GM21515 (cell line): ENCODE data around the gene GADL1.

Experiments used
- ATAC-seq: cut with Tn5 transposase; IDR thresholded peaks from one replicate; pipeline ENCODE4 v1.9.1; 2021; ENCODE audit not compliant: unreplicated experiment

GADL1 gene

DNA sequence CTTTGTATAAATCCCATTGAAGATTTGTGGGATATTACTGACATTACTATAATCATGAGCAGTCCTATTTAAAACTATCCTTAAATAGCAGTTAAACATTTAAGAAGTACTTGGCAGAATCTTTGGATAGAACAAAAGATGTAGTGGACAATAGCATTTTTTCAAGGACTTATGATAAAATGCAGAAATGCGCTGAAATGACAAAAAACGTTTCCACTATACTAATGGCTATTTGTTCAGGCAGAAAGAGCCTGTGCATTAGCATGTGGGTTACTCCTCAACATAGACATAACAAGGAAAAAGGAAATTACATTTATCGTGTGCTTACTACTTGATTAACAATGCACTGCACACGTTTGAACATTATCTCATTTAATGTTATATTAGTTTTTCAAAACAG, 80.7 kb downstream of the GADL1 start:
- ATAC-seq, result no peak

GRCh38 chr3:30811151-30811795, 83.2 kb downstream of the GADL1 start:
- no peak for ATAC-seq

DNA sequence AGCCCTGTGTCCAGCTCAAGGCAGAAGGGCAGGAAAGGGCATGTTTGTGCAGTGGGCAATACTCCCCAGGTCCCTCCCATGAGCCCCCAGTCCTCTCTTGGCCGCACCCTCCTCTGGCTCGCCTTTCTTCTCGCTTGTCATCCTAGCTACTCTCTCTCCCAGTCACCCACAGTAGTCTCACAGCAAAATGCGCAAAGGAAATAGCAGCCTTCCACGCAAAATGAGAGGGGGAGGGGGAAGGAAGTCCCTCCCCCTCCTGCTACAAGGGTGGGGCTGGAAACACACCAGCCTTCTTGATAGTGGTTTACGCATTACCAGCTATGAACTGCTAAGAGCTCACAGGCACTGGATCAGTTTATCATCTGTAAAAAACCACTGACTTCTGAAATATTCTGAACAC, 83.8 kb downstream of the GADL1 start:
- ATAC-seq, result no peak

GRCh38 chr3:30805695-30806094, 88.8 kb downstream of the GADL1 start:
- ATAC-seq, result no peak

DNA sequence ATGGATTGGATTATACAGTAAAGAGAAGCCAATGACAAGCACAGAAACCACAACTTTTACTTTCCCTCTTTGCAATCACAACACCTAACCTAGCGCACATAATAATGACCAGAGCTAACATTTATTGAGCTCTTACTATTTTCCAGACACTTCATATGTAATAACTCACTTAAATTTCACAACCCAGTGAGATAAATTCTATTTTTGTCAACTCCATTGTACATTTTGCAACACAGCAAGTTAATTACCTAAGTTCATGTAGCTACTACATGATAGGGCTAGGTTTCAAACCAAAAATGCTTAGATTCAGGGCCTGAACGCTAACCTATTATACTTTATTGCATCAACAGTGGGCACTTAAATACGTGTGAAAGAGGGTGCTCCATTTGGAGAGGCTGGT, 89.5 kb downstream of the GADL1 start:
- no peak for ATAC-seq

DNA sequence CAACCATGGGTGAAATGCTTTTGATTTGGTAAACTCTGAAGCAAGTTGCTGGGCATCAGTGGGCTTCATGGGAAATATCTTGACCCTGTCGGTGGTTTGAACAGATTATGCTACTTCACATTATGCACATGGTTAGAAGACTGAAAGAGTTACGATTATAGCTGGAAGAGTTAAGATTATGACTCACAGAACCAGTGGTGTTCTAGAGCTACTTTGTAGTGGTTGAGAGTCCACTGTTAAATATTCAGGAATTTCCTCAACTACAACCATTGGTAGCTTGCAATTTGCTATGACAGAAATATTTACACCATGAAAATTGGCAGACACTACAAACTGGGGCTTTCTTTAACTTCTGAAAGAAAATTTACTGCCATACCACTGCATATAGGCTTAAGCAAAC, 99.3 kb downstream of the GADL1 start:
- no peak for ATAC-seq

DNA sequence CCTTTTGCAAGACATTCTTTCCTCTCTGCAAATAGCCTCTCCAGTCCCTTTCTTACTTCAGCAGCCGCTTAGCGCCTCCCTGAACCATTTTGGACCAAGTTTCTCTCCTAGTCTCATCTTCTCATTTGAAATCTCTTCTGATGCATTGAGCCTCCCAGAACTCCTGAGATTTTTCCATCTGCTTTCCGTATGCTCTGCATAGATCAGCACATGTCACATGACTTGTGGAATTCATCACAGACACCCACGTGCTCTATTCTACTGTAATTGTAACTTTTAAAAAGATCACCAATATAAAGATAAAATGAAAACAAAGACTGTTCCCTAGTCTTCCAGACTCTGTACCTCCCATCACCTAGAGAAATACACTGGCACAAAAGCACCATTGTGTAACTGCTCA, 100.7 kb downstream of the GADL1 start:
- ATAC-seq, result no peak

DNA sequence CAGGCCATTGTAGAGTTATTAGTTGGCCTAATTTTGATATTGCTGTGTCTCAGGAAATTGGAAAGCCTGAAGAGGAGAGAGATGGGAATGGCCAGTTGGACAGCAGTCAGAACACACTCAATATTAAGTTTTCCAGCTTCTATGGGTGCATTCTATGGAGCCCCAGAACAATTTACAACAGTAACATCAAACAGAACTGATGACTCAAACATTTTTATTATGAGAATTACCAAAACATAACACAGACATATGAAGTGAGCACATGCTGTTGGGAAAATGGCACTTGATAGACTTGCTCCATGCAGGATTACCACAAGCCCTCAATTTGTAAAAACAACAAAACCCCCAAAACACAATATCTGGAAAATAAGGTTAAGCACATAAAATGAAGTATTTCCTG, 104.3 kb downstream of the GADL1 start:
- ATAC-seq, result no peak

- ATAC-seq, result no peak
Observed at GRCh38 chr3:30786365-30786764, 108.1 kb downstream of the GADL1 start.

GRCh38 chr3:30779686-30780287, 114.7 kb downstream of the GADL1 start:
- no peak for ATAC-seq

DNA sequence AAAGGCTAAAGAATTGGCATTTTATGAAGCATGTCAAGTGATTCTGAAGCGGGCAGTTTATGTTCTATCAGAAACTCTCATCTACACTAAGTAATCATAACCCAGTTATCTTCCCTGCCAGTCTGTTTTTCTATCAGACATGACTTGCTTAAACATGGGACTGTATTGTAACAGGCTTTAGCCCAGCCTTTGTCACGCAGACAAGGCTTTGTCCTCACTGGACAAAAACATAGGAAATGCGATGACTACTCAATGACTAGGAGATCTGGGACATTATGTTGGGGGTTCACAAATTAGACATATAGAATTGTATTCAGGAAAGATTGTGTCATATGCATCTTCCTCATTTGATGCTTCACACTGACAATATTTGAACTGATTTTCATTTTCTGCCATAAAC, 115.5 kb downstream of the GADL1 start:
- ATAC-seq, result no peak

- no peak for ATAC-seq
Observed at GRCh38 chr3:30777426-30778113, 116.9 kb downstream of the GADL1 start.

DNA sequence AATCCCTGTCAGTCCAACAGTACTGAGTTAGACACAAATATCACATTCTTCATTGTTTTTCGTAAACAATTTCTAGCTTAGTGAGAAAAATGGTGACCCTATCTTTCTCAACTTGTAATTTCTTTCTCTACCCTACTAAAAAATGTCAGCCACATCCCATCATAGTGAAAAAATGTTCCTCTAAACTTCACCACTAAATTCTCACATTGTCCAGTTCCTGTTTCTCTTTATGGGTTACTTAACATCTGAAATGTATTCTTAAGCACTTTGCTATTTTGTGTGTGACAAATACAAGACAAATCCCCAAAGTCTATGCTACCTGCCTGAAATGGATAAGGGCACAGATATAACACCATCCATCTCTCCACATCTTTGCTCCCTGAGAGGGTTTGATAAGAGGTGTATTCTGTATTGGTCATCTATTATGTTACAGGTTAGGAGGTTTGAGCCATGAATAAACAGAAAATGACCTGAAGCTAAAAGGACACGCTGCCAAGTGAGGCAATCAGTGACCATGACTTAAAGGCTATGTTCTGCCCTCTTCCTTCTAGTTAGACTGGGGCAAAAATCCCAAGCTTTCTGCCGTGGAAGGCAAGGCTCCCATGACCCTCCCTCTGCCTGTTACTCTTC, 118.2 kb downstream of the GADL1 start:
- no peak for ATAC-seq

DNA sequence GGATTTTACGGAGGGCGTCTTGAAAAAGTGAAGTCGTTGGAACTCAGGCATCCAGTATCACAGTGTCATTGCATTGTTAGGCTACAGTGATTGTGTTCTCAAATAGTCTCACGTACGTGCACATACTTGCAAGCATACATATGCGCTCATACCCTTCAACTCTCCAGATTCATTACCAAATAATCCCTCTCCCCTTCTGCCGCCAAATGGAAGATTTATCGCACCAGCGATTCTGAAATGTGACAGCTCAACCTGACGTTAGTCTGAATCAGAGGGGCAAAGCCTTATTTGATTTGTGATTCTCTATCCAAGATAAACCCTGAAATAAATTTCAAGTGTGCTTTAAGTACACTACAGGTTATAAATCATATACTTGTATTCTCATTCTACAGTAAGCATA, 119.4 kb downstream of the GADL1 start:
- no peak for ATAC-seq

DNA sequence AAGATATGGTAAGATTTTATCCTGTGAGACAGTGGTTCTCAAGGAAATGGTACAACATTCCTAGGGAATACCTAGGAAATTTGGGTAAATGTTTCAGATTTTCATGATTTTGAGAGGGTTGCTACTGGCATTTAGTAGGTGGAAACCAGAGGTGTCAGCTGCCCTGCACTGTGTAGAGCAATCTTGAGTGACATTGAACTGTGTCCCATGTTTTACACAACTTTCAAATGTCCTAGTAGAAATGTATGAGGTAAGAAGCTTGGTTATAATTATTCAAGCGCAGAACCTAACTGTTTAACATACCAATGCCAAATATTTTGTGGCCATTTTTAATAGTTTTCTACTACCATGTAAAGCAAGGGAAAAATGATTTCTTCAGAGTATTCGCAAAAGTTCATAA, 120.4 kb downstream of the GADL1 start:
- no peak for ATAC-seq

- ATAC-seq, result no peak
Observed at GRCh38 chr3:30770387-30770786, 124.1 kb downstream of the GADL1 start.

GRCh38 chr3:30768703-30769550, 125.5 kb downstream of the GADL1 start:
- peak; percentile 58 for ATAC-seq

DNA sequence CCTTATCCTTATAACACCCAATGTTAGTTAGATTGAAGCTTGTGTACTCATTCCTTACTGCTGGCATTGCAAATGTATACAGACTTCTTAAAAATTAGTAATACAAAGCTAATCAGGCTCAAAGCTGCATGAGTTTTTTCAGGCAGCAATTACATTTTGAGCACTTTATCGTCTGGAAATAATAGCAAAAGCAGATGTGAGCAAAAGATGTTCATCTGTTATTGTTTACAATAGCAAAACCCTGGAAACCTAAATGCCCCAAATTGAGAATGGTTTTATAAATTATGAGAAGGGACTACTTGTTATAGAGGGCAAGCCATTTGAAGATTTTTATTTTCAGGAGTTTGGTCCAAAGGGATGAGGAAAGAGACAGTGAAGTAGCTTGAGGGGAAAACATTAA, 126.4 kb downstream of the GADL1 start:
- ATAC-seq, result no peak

DNA sequence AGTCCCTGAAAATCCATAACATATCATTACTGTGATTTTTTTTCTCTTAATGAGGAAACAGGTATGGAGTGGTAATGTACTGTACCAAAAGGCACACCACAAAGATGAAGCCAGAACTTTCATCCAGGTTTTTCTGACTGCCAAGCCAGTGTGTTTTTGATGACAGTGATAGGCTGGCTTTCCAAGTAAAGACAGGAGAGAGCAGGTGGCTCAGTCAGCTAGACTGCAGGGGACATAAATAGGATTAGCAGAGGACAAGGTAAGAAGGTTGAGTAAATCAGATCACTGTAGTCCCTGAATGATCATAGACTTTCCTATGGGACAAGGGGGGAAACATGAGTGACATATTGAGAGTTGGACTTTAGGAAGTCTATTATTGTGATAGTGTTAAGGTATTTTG, 127.9 kb downstream of the GADL1 start:
- no peak for ATAC-seq

GRCh38 chr3:30764891-30765290, 129.6 kb downstream of the GADL1 start:
- ATAC-seq, result no peak

DNA sequence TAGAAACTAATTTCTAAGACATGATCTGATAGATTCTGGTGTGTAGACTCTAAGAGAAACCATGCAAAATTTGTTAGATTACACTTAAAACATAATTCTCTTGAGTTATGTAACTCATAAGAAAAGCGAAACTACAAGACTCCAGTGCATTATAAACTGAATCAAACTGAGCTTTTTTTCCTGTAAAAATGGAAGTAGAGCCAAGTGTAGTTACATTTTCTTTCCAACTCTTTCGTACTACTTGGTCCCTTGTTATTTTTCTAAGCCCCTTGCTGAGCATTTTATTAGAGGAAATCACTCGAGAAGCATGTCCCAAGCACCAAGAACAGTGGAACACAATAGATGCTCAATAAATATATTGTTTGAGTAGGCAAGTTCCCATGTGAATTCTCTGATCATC, 130.2 kb downstream of the GADL1 start:
- no peak for ATAC-seq
